ENCODE data around the gene MSS51.

DNA sequence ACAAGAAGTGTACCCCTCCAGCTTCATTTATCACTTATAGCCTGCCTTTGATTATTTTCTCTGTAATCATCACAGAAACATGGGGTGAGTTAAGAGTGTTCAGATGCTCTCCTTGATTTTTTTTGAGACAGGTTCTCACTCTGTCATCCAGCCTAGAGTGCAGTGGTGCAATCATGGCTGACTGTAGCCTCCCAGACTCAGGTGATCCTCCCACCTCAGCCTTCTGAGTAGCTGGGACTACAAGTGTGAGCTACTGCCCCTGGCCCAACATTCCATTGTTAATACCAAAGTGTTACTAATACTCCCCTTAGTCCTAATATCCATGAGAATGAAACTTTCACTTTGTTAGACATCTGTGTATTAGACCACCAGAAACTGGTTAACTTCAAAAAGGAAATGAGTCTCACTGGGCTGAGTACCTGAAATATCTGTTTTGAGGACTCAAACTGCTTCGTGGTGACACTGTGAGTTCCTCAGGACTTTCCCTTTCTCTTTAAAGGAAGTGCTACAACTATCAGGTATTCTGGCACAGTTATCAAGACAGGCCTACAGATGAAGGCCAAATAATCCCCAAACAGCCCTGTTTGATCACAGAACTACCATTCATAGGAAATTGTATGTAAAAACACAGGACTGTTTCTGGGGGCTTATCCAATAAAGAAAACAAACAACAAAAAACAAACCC is 54.2 kb downstream of the MSS51 start:
- TF ChIP-seq CTCF (IDR thresholded peaks at IDR 0.05) (no peak), POLR2A (IDR thresholded peaks at IDR 0.05) (no peak)
